Mucosa of descending colon (tissue), 3 donors: ENCODE results near the gene ZNF814. TPM values are rescaled to one million over a fixed set of nuclear protein-coding genes. Genes with fewer than 3 reads are reported as not detected.

Source experiments
- ATAC-seq: fragments of 200-7000 bp; cut with Tn5 transposase; one replicate; pipeline ENCODE4 v1.9.1; 2020; ENCODE audit warnings: mild to moderate bottlenecking, moderate library complexity
- DNase-seq, 3 donors: peaks; one replicate each; pipeline ENCODE4 v3.0.0-alpha.2; 2020
- H3K36me3 ChIP-seq: fragments of 200-600 bp; one replicate; pipeline ENCODE4 v1.8.0; 2021; ENCODE audit warnings: low read depth, mild to moderate bottlenecking
- H3K4me1 ChIP-seq: fragments of 200-600 bp; one replicate; pipeline ENCODE4 v1.8.0; 2021; ENCODE audit warnings: low read depth, mild to moderate bottlenecking
- H3K4me3 ChIP-seq: fragments of 200-600 bp; one replicate; pipeline ENCODE4 v1.8.0; 2021; ENCODE audit warnings: mild to moderate bottlenecking
- H3K9me3 ChIP-seq: fragments of 200-600 bp; one replicate; pipeline ENCODE4 v1.8.0; 2021; ENCODE audit warnings: mild to moderate bottlenecking
- intact Hi-C, 2 donors: fragments of 100-400 bp; cut with DNase I in 1 of 2; cut with micrococcal nuclease in 1 of 2; formaldehyde crosslinking; loops; one replicate each; pipeline versions ENCODE4 v1.11.0 to v1.11.1; 2022; cut with DNase I, micrococcal nuclease
- total RNA-seq, 3 donors: library from RNA; stranded (reverse); fragmentation: NEBNext Ultra II Directional in 2 of 3; extraction: Animal tissue kit (Norgen Biotek cat#: 25700) in 2 of 3; gene quantifications; one replicate each; pipeline versions ENCODE4 v1.2.1 to v1.2.4, GENCODE V29; 2021 to 2023
- TF ChIP-seq, protein P1 (sequence below): fragments of 200-600 bp; IDR thresholded peaks from one replicate; pipeline ENCODE4 v1.8.0; 2022; ENCODE audit warnings: antibody characterized with exemption, mild to moderate bottlenecking
- donor health status: DM: no; HTN: no; CAD: no; lungs with moderate emphysema.
- donor health status: DM: no; HTN: no; CAD: no.
- donor health status: DM: no; HTN: yes; CAD: no.

Gene ZNF814
- total RNA-seq, 3 donors from 2014 or later, result 9.1 to 24.5 (median 18.4) TPM

DNA sequence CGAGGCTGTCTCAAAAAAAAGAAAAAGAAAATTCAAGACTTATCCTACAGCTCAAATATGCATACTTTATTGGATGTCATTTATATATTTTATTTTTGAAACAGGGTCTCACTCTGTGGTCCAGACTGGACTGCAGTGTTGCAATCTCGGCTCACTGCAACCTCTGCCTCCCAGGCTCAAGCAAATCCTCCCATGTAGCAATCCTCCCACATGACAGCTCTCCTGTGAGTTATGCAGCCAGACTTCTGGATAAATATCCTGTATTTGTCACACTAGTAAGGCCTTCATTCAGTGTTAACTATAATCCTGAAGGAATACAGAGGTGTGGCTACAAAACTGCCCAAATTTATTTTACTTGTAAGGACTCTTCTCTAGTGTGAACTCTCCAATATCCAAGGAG lies 81.3 kb downstream of the ZNF814 start:
- intact Hi-C loops, result no loop called here
- Histone ChIP-seq H3K36me3 (no peaks in the 10 kb centered on the region), H3K9me3 (no peaks in the 10 kb centered on the region), H3K4me3 (no peak overlapping the region), H3K4me1 (peaks cover 21% of the 10 kb centered on the region)
- ATAC-seq (no peak), DNase-seq (no peak)
- TF ChIP-seq, protein P1, sequence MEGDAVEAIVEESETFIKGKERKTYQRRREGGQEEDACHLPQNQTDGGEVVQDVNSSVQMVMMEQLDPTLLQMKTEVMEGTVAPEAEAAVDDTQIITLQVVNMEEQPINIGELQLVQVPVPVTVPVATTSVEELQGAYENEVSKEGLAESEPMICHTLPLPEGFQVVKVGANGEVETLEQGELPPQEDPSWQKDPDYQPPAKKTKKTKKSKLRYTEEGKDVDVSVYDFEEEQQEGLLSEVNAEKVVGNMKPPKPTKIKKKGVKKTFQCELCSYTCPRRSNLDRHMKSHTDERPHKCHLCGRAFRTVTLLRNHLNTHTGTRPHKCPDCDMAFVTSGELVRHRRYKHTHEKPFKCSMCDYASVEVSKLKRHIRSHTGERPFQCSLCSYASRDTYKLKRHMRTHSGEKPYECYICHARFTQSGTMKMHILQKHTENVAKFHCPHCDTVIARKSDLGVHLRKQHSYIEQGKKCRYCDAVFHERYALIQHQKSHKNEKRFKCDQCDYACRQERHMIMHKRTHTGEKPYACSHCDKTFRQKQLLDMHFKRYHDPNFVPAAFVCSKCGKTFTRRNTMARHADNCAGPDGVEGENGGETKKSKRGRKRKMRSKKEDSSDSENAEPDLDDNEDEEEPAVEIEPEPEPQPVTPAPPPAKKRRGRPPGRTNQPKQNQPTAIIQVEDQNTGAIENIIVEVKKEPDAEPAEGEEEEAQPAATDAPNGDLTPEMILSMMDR, result no peak

DNA sequence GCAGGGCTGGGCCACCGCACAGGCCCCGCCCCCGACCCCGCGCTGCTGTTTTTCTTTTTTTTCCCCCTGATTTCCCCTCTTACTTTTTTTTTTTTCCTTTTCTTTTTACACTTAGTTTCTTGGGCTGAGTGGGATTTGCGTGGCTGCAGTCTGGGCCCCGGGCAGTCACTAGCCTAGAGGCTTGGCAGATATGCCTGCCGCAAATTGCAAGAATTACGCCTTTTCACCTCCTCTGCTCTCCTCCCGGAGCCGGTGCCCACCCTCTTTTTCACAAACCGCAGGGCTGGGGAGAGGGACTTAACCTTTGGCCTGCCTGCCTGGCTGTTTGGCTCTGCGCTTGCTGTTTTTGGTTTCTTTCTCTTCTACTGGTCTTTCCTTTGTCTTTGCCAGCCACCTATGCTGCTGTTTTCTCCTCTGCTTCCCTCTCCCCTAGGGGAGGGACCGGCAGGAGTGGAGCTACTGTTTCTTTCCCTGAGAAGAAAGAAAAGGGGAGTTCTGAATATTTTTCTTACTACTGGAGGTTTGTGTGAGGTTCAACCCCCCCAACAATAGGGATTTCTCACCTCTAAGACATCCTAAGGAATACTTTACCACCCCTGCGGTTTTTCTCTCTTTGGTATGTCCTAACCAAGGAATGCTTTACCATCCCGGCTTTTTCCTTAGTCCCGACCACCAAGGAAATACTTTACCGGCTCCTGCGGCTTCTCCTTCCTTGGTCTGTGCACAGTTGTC lies 85.1 kb downstream of the ZNF814 start:
- DNase-seq (peak; percentile 51 to 66 (median 60)), ATAC-seq (peak; percentile 55)
- intact Hi-C loops, result no loop called here
- H3K4me1 ChIP-seq, result peaks cover 27% of the 10 kb centered on the region
- TF ChIP-seq, protein P1, result no peak
- peak overlapping the region; percentile 9 for H3K4me3 ChIP-seq
- no peaks in the 10 kb centered on the region for H3K9me3 ChIP-seq
- H3K36me3 ChIP-seq, result no peaks in the 10 kb centered on the region

DNA sequence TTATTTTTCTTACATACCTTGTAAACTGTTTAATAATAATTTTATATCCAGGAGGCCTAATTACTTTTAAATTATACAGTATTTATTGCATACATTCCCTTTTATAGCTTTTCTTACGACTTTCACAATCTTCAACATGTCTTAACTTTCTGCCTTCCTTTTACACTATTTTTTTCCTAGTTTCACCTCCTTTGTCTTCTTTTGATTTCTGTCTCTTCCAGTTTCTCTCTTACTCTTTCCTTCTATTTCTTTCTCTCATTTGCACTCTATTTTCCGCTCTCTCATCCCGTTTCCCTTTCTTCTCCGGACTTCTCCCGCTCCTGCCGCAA lies 85.6 kb downstream of the ZNF814 start:
- intact Hi-C loops, result no loop called here
- TF ChIP-seq, protein P1, result no peak
- no peak for ATAC-seq
- DNase-seq, result no peak
- H3K4me1 ChIP-seq, result peaks cover 27% of the 10 kb centered on the region
- no peaks in the 10 kb centered on the region for H3K36me3 ChIP-seq
- no peaks in the 10 kb centered on the region for H3K9me3 ChIP-seq
- no peak overlapping the region for H3K4me3 ChIP-seq

DNA sequence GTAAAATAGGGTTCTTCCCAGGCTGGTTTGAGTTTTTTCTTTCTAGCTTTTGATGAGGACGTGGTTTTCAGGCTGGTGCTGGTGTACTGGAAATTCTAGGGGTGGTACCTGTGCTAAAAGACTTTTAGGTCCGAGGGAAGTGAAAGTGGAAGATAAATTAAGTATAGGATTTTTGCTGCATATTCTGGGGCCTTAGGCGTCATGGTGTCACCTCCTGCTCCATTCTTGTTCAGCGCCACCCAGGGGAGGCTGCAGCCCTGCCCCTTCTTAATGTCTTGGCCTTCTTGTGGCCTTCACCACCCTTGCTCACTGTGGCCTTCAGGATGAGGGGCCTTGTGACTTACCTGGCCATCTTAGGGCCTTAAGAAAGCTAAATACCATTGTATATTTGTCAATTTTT lies 86.6 kb downstream of the ZNF814 start:
- Histone ChIP-seq H3K4me3 (no peak overlapping the region), H3K4me1 (peaks cover 27% of the 10 kb centered on the region), H3K36me3 (no peaks in the 10 kb centered on the region), H3K9me3 (no peaks in the 10 kb centered on the region)
- DNase-seq, result no peak
- no peak for ATAC-seq
- TF ChIP-seq, protein P1, result no peak
- intact Hi-C loops, result no loop called here

DNA sequence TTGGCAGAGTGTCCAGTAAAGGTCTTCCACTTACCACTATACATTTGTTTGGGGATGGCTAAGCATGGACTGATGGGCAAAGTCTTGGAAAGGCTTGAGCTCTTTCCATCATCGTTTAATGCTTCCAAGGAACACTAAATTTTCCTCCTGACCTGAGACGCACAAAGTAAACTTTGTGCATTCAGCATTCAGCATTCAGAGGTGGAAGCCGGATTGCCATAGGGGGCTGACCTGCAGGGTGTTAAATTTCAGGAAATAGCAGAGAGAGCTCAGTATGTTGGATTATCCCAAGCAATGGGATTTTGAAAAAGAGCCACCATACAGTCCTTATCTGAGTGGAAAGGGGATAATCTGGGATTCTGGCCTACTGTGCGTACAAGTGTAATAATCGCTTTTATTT lies 88.1 kb downstream of the ZNF814 start:
- DNase-seq (no peak), ATAC-seq (no peak)
- Histone ChIP-seq H3K9me3 (no peaks in the 10 kb centered on the region), H3K36me3 (no peaks in the 10 kb centered on the region), H3K4me3 (no peak overlapping the region), H3K4me1 (peaks cover 24% of the 10 kb centered on the region)
- intact Hi-C loops, result no loop called here
- TF ChIP-seq, protein P1, result no peak

Other genes starting within 250 kb of the ZNF814 start
- under 1 TPM in 1 of 3 donors, not detected in 2; 0.16 TPM for gene ZSCAN4, start 220.1 kb downstream of the ZNF814 start, total RNA-seq
- gene ZNF551, start 207.1 kb downstream of the ZNF814 start, total RNA-seq, result 1 to 10 TPM; 4.7 to 5.2 (median 4.9) TPM
- gene ZNF154, start 179.8 kb downstream of the ZNF814 start, total RNA-seq, result 10 to 100 TPM in 1 of 3 donors, 1 to 10 TPM in 1, under 1 TPM in 1; 0.72 to 13.7 (median 1.5) TPM
- 1 to 10 TPM; 2.6 to 9.2 (median 2.9) TPM for gene ZNF671, start 161.4 kb downstream of the ZNF814 start, total RNA-seq
- gene ZNF776, start 142.2 kb downstream of the ZNF814 start, total RNA-seq, result 10 to 100 TPM; 10.4 to 16.5 (median 14.5) TPM
- gene ZNF586, start 119.4 kb downstream of the ZNF814 start, total RNA-seq, result 10 to 100 TPM; 16.4 to 25.2 (median 20.4) TPM
- 10 to 100 TPM; 18.7 to 33.1 (median 27.9) TPM for gene ZNF552, start 74.1 kb downstream of the ZNF814 start, total RNA-seq
- gene ZNF587B, start 58.7 kb downstream of the ZNF814 start, total RNA-seq, result 10 to 100 TPM; 13.9 to 21.1 (median 18.3) TPM
- 10 to 100 TPM; 51.9 to 80.7 (median 61.0) TPM for gene ZNF587, start 39.2 kb downstream of the ZNF814 start, total RNA-seq
- 10 to 100 TPM; 12.3 to 19.9 (median 15.7) TPM for gene ZNF417, start 27.6 kb upstream of the ZNF814 start, total RNA-seq
- 10 to 100 TPM in 1 of 3 donors, 1 to 10 TPM in 1, under 1 TPM in 1; 0.82 to 15.5 (median 4.1) TPM for gene ZNF418, start 46.4 kb upstream of the ZNF814 start, total RNA-seq
- gene ZNF256, start 58.7 kb upstream of the ZNF814 start, total RNA-seq, result 1 to 10 TPM; 3.0 to 7.1 (median 3.7) TPM
- 1 to 10 TPM in 1 of 3 donors, under 1 TPM in 2; 0.98 to 2.0 (median 0.99) TPM for gene C19orf18, start 85.5 kb upstream of the ZNF814 start, total RNA-seq
- gene ZNF606, start 113.8 kb upstream of the ZNF814 start, total RNA-seq, result 10 to 100 TPM; 11.6 to 17.1 (median 13.8) TPM
- gene ZSCAN1, start 145.0 kb upstream of the ZNF814 start, total RNA-seq, result not detected
- 1 to 10 TPM; 1.3 to 5.8 (median 2.2) TPM for gene ZNF135, start 170.2 kb upstream of the ZNF814 start, total RNA-seq
- gene ZSCAN18, start 209.2 kb upstream of the ZNF814 start, total RNA-seq, result 10 to 100 TPM; 17.9 to 69.5 (median 23.0) TPM